ENCODE results near the gene NUP210.

The NUP210 gene

GRCh38 chr3:13324835-13325501 is 95.2 kb downstream of the NUP210 start:
- Histone ChIP-seq H2BK120ac (ENCODE audit: low read depth, low read length) (no peak overlapping the region), H3K4me2 (ENCODE audit: low read length) (no peak overlapping the region), H3K23ac (ENCODE audit: low read length) (no peak overlapping the region), H3K4me3 (ENCODE audit: low read length) (no peak overlapping the region), H3K79me2 (ENCODE audit: control insufficient read depth, insufficient read depth, low read length) (no peaks in the 10 kb centered on the region), H3K4ac (ENCODE audit: low read depth, low read length) (no peak overlapping the region), H3K4me1 (ENCODE audit: control insufficient read depth, low read depth, low read length) (no peaks in the 10 kb centered on the region), H2BK15ac (replicated peaks; ENCODE audit: low read depth) (no peak overlapping the region), H4K8ac (ENCODE audit: low read depth, low read length) (no peak overlapping the region), H4K5ac (ENCODE audit: low read length) (no peak overlapping the region), H3K18ac (ENCODE audit: low read length) (no peak overlapping the region), H3K27ac (ENCODE audit: low read depth, low read length) (no peak overlapping the region), H2BK5ac (ENCODE audit: low read length) (no peak overlapping the region), H2AK5ac (ENCODE audit: low read length) (no peak overlapping the region), H3K56ac (ENCODE audit: low read length) (no peak overlapping the region), H3K36me3 (ENCODE audit: control insufficient read depth, insufficient read depth, low read length) (no peaks in the 10 kb centered on the region), H3K27me3 (ENCODE audit: insufficient read depth, low read length, poor library complexity) (no peaks in the 10 kb centered on the region), H3K79me1 (ENCODE audit: low read length) (no peaks in the 10 kb centered on the region), H3K9ac (ENCODE audit: low read length) (no peak overlapping the region)
- WGBS (ENCODE audit: extremely low coverage, insufficient coverage, low lambda C conversion rate) = no CpG with 5 or more reads among the region's 11 CpGs
- DNase-seq = no peak

GRCh38 chr3:13323822-13324221 is 96.3 kb downstream of the NUP210 start:
- no peak overlapping the region for H3K56ac ChIP-seq (ENCODE audit: low read length)
- H3K9ac ChIP-seq (ENCODE audit: low read length) = no peak overlapping the region
- no peak overlapping the region for H2BK15ac ChIP-seq (replicated peaks; ENCODE audit: low read depth)
- H3K27me3 ChIP-seq (ENCODE audit: insufficient read depth, low read length, poor library complexity) = no peaks in the 10 kb centered on the region
- no peaks in the 10 kb centered on the region for H3K79me1 ChIP-seq (ENCODE audit: low read length)
- no peak overlapping the region for H2BK120ac ChIP-seq (ENCODE audit: low read depth, low read length)
- H2BK5ac ChIP-seq (ENCODE audit: low read length) = no peak overlapping the region
- no peak overlapping the region for H2AK5ac ChIP-seq (ENCODE audit: low read length)
- H3K79me2 ChIP-seq (ENCODE audit: control insufficient read depth, insufficient read depth, low read length) = no peaks in the 10 kb centered on the region
- H3K4me3 ChIP-seq (ENCODE audit: low read length) = no peak overlapping the region
- H3K4me2 ChIP-seq (ENCODE audit: low read length) = no peak overlapping the region
- H4K8ac ChIP-seq (ENCODE audit: low read depth, low read length) = no peak overlapping the region
- H3K23ac ChIP-seq (ENCODE audit: low read length) = no peak overlapping the region
- no peak overlapping the region for H4K5ac ChIP-seq (ENCODE audit: low read length)
- H3K27ac ChIP-seq (ENCODE audit: low read depth, low read length) = no peak overlapping the region
- H3K4ac ChIP-seq (ENCODE audit: low read depth, low read length) = no peak overlapping the region
- WGBS (ENCODE audit: extremely low coverage, insufficient coverage, low lambda C conversion rate) = no CpG with 5 or more reads among the region's 5 CpGs
- no peaks in the 10 kb centered on the region for H3K4me1 ChIP-seq (ENCODE audit: control insufficient read depth, low read depth, low read length)
- H3K18ac ChIP-seq (ENCODE audit: low read length) = no peak overlapping the region
- no peaks in the 10 kb centered on the region for H3K36me3 ChIP-seq (ENCODE audit: control insufficient read depth, insufficient read depth, low read length)
- DNase-seq = no peak

- H3K79me1 ChIP-seq (ENCODE audit: low read length) = no peaks in the 10 kb centered on the region
- H2BK5ac ChIP-seq (ENCODE audit: low read length) = no peak overlapping the region
- no peak overlapping the region for H3K4me2 ChIP-seq (ENCODE audit: low read length)
Measured at GRCh38 chr3:13322324-13322723, 97.8 kb downstream of the NUP210 start.

GRCh38 chr3:13319564-13320220 is 100.4 kb downstream of the NUP210 start:
- Histone ChIP-seq H3K4me2 (ENCODE audit: low read length) (no peak overlapping the region), H3K79me1 (ENCODE audit: low read length) (no peaks in the 10 kb centered on the region), H2BK5ac (ENCODE audit: low read length) (no peak overlapping the region), H3K4ac (ENCODE audit: low read depth, low read length) (no peak overlapping the region), H3K27ac (ENCODE audit: low read depth, low read length) (no peak overlapping the region), H4K8ac (ENCODE audit: low read depth, low read length) (no peak overlapping the region), H2BK120ac (ENCODE audit: low read depth, low read length) (no peak overlapping the region), H4K5ac (ENCODE audit: low read length) (no peak overlapping the region), H2AK5ac (ENCODE audit: low read length) (no peak overlapping the region), H2BK15ac (replicated peaks; ENCODE audit: low read depth) (no peak overlapping the region), H3K23ac (ENCODE audit: low read length) (no peak overlapping the region), H3K27me3 (ENCODE audit: insufficient read depth, low read length, poor library complexity) (no peaks in the 10 kb centered on the region), H3K18ac (ENCODE audit: low read length) (no peak overlapping the region), H3K56ac (ENCODE audit: low read length) (no peak overlapping the region), H3K79me2 (ENCODE audit: control insufficient read depth, insufficient read depth, low read length) (no peaks in the 10 kb centered on the region), H3K36me3 (ENCODE audit: control insufficient read depth, insufficient read depth, low read length) (no peaks in the 10 kb centered on the region), H3K9ac (ENCODE audit: low read length) (no peak overlapping the region), H3K4me1 (ENCODE audit: control insufficient read depth, low read depth, low read length) (no peaks in the 10 kb centered on the region), H3K4me3 (ENCODE audit: low read length) (no peak overlapping the region)
- no peak for DNase-seq
- no CpG with 5 or more reads among the region's 22 CpGs for WGBS (ENCODE audit: extremely low coverage, insufficient coverage, low lambda C conversion rate)

More at GRCh38 chr3:13322324-13322723, 97.8 kb downstream of the NUP210 start:
- no CpG with 5 or more reads among the region's 8 CpGs for WGBS (ENCODE audit: extremely low coverage, insufficient coverage, low lambda C conversion rate)
- no peak overlapping the region for H3K27ac ChIP-seq (ENCODE audit: low read depth, low read length)
- no peaks in the 10 kb centered on the region for H3K27me3 ChIP-seq (ENCODE audit: insufficient read depth, low read length, poor library complexity)
- H3K9ac ChIP-seq (ENCODE audit: low read length) = no peak overlapping the region
- H4K5ac ChIP-seq (ENCODE audit: low read length) = no peak overlapping the region
- no peak overlapping the region for H3K4ac ChIP-seq (ENCODE audit: low read depth, low read length)
- no peak overlapping the region for H2BK15ac ChIP-seq (replicated peaks; ENCODE audit: low read depth)
- no peak overlapping the region for H3K18ac ChIP-seq (ENCODE audit: low read length)
- no peaks in the 10 kb centered on the region for H3K36me3 ChIP-seq (ENCODE audit: control insufficient read depth, insufficient read depth, low read length)
- no peak overlapping the region for H3K56ac ChIP-seq (ENCODE audit: low read length)
- H4K8ac ChIP-seq (ENCODE audit: low read depth, low read length) = no peak overlapping the region
- H2AK5ac ChIP-seq (ENCODE audit: low read length) = no peak overlapping the region
- H3K4me1 ChIP-seq (ENCODE audit: control insufficient read depth, low read depth, low read length) = no peaks in the 10 kb centered on the region
- no peak overlapping the region for H3K23ac ChIP-seq (ENCODE audit: low read length)
- no peaks in the 10 kb centered on the region for H3K79me2 ChIP-seq (ENCODE audit: control insufficient read depth, insufficient read depth, low read length)
- no peak overlapping the region for H2BK120ac ChIP-seq (ENCODE audit: low read depth, low read length)
- no peak overlapping the region for H3K4me3 ChIP-seq (ENCODE audit: low read length)
- DNase-seq = no peak

- Histone ChIP-seq H2BK15ac (replicated peaks; ENCODE audit: low read depth) (no peak overlapping the region), H3K36me3 (ENCODE audit: control insufficient read depth, insufficient read depth, low read length) (no peaks in the 10 kb centered on the region), H2BK120ac (ENCODE audit: low read depth, low read length) (no peak overlapping the region), H3K4ac (ENCODE audit: low read depth, low read length) (no peak overlapping the region), H3K23ac (ENCODE audit: low read length) (no peak overlapping the region), H2AK5ac (ENCODE audit: low read length) (no peak overlapping the region), H4K5ac (ENCODE audit: low read length) (no peak overlapping the region), H3K4me3 (ENCODE audit: low read length) (no peak overlapping the region), H3K27me3 (ENCODE audit: insufficient read depth, low read length, poor library complexity) (no peaks in the 10 kb centered on the region), H2BK5ac (ENCODE audit: low read length) (no peak overlapping the region), H3K27ac (ENCODE audit: low read depth, low read length) (no peak overlapping the region), H3K9ac (ENCODE audit: low read length) (no peak overlapping the region), H3K4me2 (ENCODE audit: low read length) (no peak overlapping the region), H3K79me2 (ENCODE audit: control insufficient read depth, insufficient read depth, low read length) (no peaks in the 10 kb centered on the region), H4K8ac (ENCODE audit: low read depth, low read length) (no peak overlapping the region), H3K18ac (ENCODE audit: low read length) (no peak overlapping the region), H3K4me1 (ENCODE audit: control insufficient read depth, low read depth, low read length) (no peaks in the 10 kb centered on the region), H3K56ac (ENCODE audit: low read length) (no peak overlapping the region), H3K79me1 (ENCODE audit: low read length) (no peaks in the 10 kb centered on the region)
- WGBS (ENCODE audit: extremely low coverage, insufficient coverage, low lambda C conversion rate) = no CpG with 5 or more reads among the region's 14 CpGs
- no peak for DNase-seq
Measured at GRCh38 chr3:13318626-13319470, 101.3 kb downstream of the NUP210 start.
